ENCODE results near the gene GRM8.
"Not testable (repeated sequence)": the region's sequence is repeated elsewhere in the genome, so short reads cannot be mapped to it uniquely, and the experiment has no call there.

The GRM8 gene

DNA sequence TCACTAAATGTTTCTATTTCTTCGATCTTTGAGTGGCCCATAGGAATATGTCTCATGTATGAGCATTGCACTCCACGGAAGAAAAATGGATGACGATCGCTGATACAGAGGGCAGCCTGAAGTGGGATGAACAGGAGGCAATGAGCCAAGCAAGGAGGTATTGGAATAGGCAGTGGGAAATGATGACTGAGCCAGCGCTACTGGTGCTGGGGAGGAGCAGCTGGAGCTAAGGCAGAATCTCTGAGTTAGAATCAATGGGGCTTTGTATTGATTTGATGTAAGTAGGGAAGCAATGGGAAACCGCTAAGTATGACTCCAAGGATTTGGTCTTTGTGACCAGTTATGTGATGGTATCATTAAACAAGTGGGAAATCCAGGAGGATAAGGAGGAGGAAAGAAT, 345.1 kb downstream of the GRM8 start:
- not testable (repeated sequence) for DNase-seq

DNA sequence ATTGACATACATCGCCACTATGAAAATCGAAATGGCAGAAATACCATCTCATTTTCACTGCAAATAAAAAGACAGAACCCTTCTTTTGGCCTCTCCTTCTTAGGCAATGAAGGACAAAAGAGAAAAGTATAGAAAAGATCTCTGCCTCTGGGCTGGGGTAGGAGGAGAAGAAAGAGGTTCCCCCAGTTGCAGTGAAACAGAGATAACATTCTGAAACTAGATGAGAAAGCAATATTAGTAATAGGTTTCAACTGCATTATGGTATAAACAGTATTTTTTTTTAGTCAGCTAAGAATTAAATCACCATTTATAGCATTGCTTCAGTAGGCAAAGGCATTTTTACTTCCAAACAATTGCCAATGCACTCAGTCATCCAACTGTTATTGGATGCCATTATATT, 347.5 kb downstream of the GRM8 start:
- not testable (repeated sequence) for DNase-seq

DNA sequence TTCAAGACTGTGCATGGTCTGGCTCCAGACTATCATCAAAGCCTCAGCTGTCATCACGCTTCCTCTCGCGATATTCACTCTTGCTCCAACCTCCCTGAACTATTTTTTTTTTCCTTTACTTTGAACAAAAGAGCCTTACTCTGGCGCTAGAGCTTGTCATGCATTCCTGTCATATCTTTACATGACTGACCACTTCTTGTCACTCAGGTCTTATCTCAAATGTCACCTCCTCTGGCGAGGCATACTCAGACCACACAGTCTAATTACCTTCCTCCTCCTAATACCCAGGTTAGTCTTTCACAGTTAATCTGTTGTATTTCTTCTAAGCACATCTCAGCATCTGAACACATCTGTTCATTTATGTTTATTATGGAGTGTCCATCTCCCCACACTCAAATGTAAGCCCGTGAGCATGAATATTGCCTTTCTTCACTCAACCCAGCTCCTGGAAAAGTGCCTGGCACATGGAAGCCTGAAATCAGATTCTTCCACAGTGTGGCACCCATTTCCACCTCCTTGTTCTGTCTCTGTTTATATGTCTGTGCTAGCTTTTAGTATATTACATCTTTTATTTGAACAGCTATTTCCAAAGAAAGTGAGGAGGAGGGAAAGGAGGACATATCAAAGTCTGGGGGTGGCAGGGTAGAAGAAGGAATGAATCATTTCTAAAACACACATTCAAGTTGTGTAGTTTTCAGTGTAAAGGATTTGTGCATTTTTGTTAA, 351.5 kb downstream of the GRM8 start:
- DNase-seq = not testable (repeated sequence)

DNA sequence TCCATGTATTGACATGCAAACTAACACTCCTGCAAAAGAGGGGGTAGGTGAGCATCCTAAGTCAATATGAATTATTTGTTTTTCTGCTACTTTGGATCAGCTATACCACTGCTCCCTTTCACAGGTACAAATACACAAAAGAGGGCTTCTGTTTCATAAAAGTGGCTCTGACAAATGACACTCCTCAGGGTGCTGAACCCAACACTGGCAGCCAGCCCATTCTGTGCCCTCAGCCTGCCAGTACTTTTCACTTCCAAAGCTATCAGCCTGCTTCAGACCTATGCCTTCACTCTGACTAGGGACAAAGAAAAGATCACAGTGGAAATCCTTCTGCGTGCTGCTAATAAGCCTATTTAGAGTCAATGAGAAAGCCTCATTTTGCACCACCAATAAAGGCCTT, 364.8 kb downstream of the GRM8 start:
- DNase-seq = not testable (repeated sequence)

DNA sequence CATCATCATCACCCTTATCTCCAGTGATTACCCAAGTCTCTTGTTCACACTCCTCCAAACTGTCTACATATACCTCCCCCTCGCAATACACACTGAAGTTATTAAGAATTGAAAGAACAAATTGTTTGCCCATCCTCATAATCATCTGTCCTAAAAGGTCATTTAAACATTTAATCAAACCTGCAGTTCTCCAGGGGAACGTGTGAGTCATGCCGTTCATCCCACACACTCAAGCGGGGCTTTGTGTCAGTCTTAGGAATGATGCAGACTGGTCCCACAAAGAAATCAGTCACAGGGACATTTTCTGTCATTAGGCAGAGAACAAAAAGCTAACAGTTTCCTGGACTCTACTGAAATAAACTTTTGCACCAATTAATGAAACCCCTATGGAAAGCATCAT, 365.2 kb downstream of the GRM8 start:
- not testable (repeated sequence) for DNase-seq

DNA sequence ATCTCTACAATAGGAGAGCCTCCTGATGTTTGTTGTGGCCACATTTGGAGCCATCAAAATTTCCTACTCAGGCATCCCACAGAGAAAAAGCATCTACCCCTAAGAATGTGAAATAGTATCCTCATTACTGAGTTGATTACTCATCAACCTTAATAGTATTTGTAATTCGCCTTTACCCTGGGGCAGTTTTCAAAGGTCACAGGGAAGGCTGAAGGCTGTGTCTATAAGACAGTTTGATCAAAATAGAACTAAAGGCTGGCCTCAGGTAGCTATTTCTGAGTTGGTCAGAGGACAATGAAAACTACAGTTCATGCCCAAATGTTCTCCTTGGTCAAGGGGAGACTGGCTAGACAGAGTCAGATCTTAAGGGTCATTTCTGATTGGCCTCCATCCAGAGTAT, 370.0 kb downstream of the GRM8 start:
- not testable (repeated sequence) for DNase-seq

DNA sequence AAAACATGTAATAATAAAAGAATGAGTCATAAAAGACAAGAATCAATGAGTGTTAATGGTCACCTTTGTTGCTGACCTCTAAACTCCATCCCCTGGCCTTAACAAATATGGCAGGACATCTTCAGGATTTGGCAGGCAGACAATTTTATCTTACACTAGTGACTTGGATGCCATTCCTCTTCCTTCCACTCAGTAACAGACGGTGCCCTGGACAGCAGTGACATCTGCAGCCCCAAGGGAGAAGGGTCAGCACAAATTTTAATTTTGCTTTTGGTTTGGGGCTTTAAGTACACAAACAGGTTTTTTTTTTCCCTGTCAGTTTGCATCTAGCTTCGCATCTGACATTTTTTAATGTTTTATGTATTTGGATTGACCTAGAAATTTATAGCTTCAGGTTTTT, 370.8 kb downstream of the GRM8 start:
- DNase-seq = not testable (repeated sequence)

DNA sequence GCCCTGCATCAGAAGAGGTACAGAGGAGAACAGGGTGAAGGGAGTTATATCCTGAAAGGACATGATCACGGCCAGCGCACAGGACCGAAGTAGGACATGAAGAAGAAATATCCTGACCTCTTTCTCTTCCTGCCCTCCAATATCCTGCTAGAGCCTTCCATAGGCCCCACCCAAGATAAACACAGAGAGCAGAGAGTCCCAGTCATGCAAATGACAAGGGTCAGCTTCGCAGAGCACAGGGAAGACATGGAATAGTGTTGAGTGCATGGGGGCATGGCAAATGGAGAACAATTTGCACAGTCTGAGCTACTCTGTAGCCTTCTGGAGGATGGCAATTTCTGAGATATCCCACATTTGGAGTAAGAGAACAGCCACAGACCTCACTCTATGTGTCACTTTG, 371.4 kb downstream of the GRM8 start:
- no peak for DNase-seq

DNA sequence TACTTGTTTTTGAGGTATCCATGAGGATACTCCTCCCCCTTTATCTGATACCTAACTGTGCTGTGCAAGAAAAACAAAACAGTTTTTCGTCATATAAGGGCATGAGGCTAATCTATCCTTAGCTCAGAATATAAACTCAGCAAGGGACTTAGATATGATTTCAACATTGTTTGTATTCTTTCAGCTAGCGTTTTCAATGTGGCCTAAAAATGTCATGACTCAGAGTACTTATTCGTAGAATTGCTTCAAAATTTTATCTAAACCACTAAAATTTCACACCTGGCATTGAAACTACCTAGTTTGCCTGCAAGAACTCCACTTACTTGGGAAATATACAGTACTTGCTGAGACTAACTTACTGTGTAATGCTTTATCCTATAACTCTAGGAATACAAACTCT, 376.2 kb downstream of the GRM8 start:
- DNase-seq = not testable (repeated sequence)

DNA sequence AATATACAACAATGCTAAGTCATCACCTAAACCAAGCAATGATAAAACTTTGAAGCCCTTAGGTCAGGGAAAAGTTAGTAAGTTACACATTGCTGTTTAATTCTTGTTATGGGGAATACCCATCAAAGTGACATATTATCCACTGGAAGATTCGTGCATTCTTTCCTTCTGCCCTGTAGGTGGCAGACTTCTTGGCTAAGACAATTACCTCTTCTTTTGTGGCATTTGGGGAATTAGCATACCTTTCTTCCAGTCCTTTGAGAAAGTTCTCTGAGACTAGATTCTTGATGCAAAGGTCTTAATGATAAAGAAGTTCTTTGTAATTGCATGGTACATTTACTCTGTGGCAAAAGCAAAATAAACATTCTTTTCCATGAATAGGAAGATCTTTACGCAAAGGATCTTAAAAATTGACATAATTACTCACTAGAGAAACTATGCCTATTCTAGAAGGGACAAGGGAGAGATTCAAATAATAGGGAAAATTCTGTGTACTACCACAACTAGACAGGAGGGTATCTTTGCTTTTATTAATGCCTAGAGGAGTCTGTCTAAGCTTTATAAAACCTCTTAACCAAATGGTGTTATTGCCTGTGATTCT, 395.9 kb downstream of the GRM8 start:
- DNase-seq = peak; percentile 22 to 37

DNA sequence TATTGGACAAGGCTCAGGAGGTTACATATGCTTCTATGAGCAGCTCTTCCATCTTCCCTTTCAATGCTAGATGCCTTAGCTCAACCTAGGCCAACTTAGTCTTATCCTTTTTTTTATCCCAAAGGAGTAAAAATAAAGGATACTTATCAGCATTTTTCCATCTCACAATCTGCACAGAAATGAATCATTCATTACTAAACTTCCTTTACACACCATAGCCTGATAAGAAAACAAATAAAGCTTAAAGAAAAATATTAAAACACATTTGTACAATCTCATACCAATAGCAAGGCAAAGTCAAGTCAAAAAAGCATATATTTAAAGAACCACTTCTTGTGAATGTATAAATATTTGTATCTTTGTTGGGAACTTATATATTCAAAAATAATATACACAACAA, 407.4 kb downstream of the GRM8 start:
- DNase-seq = no peak

DNA sequence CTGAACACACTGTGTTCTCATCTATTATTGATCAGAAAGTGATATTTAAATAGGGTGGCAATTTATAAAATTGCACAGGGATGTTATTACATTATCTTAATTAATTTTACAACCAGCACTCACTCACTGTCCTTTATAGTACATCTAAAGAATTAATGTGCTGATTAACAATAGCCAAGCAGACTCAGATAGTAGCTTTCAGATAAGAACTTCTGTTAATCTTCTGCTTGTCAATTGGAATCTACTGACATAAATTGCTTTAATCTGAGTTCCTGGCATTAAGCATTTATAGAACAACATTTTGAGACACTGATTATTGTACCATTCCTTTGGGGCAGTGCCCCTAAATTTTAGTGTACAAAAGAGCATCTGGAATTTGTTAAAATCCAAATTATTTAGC, 408.9 kb downstream of the GRM8 start:
- no peak for DNase-seq

DNA sequence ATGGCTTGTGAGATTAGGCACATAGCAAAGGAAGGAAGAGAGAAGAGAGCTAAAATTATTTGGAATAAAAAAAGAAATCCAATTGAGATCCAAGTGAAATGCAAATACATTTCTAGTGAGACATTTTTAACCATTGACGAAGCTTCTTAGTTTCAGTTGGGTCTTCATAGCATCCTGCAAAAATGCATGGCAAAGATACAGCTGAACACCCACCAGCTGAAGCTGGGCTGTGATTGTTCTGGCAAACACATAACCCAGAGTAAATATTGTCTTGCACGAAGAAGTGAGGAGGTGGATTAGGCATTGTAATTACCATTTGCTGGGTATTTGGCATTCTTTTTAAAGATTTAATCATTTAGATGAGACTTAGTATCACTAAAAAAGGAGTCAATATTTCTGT, 409.4 kb downstream of the GRM8 start:
- no peak for DNase-seq

DNA sequence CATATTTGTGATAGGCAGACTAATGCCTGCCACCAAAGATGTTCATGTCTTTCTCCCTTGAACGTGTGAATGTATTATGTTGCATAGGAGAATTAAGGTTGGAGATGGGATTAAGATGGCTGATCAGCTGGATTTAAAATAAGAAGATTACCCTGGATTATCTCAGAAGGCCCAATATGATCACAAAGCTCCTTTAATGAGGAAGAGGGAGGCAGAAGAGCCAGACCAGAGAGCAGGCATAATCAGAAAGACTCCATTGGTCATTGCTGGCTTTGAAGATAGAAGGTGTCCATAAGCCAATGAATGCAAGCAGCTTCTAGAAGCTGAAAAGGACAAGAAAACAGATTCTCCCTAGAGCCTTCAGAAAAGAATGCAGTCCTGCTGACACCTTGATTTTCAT, 410.3 kb downstream of the GRM8 start:
- DNase-seq = no peak

DNA sequence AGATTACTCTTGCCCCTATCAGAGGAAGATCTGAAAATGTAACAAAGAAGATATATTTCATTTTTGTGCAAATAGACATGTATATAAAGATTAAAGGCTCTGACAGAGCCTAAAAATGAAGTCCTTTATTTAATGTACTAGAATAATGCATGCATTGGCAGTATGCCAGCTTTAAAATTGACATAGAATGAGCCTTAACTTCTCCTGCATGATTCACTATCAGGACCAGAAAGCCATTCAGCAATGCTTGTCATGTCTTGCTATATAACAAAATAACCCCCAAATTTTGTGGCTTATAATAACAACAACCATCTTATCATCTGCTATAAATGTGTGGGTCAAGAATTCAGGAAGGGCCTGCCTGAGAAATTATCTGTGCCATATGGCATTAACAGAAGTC, 411.9 kb downstream of the GRM8 start:
- DNase-seq = no peak

DNA sequence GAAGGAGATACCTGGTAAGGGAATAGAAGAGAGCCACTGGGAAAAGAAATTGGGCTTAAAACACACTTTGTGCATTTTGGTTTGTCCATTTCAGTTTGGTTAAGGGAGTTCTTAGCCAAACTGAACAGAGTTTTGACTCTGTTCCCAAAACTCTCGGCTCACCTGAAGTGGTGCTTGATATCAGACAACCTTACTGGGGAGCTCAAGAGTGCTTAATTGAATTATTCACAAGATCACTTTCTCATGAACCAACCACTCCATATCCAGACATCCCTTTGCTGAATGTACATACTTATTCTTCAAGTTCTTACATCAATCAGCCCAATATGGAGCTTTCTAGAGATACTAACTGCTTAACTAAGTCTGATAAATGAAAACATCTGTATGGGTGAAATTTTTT, 413.1 kb downstream of the GRM8 start:
- no peak for DNase-seq

DNA sequence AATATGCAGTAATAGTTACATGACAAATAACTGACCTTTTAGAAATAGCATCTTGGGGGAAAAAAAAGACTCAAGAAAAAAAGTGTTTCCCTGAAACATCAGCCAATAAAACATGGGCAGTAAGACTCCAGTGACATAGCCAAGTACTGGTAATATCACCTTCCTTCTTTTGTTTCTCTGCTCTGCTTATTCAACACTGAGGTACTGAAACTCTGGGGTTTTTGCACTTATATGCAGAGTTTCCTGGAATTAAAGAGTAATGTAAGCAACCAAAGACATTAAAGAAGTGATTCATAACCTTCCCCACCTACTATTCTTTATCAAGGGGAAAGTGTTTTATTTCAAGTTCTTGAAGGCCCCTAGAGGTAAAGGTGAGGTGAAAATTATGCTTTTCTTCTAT, 414.5 kb downstream of the GRM8 start:
- DNase-seq = no peak

DNA sequence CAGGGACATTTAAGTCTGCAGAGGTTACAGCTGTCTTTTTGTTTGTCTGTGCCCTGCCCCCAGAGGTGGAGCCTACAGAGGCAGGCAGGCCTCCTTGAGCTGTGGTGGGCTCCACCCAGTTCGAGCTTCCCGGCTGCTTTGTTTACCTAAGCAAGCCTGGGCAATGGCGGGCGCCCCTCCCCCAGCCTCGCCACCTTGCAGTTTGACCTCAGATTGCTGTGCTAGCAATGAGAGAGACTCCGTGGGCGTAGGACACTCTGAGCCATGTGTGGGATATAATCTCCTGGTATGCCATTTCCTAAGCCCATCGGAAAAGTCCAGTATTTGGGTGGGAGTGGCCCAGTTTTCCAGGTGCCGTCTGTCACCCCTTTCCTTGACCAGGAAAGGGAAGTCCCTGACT, 421.5 kb downstream of the GRM8 start:
- not testable (repeated sequence) for DNase-seq

DNA sequence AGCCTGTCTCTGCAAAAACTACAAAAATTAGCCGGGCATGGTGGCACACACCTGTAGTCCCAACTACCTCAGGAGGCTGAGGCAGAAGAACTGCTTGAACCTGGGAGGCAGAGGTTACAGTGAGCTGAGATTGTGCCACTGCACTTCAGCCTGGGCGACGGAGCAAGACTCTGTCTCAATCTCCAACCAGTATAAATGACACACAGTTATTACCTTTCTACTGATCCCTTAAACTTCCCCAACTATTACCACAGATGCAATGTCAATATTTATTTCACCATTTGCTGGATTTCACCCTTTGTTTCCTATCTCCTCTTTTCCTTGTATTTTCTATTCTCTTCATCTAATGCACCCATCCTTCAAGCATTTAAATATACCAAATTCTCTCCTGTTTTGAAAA, 431.8 kb downstream of the GRM8 start:
- DNase-seq = no peak

DNA sequence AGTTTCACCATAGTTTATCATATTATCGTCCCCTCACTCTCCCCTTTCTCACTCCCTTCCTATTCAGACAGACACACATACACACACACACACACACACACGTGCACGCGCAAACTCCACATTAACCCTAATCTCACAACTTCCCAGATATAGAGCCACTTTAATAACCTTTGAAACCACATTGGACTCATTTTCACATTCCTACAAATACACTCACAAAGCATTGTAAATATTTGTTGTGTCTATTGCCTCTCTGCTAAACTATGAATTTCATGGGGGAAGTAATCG, 433.6 kb downstream of the GRM8 start:
- no peak for DNase-seq

DNA sequence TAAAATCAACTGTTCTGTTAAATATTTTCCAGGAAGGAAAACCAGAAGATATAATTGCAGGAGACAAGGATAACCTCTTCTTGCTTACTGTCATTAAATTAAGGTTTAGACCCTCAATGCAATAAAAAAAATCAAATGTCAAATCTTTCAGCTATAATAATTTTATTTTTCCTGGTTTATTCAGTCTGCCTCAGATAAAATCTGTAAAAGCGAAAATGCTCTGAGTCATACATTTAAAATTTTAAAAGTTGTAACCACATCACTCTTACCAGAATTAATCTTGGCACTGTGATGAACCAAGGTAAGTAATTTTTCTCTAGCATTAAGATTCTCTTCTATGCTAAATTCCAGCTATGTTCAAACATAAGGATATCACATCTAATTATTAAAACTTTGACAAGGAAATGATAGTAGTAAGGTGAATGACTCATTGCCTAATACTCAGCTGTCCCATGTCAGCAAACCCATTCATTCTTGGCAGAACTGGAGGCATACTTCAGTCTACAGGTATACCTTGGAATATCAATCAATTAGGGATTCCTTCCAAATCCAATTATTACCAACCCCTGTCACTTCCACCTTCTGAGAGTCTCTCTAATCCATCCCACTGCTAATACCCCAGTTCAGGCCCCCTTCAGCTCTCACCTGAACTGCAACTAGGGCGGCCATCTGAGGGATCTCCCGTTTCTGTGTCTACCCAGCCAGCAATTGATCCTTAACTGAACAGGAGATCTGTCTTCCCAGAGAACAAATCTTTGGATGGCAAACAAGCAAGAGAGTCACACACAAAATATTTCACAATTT, 434.1 kb downstream of the GRM8 start:
- no peak for DNase-seq

DNA sequence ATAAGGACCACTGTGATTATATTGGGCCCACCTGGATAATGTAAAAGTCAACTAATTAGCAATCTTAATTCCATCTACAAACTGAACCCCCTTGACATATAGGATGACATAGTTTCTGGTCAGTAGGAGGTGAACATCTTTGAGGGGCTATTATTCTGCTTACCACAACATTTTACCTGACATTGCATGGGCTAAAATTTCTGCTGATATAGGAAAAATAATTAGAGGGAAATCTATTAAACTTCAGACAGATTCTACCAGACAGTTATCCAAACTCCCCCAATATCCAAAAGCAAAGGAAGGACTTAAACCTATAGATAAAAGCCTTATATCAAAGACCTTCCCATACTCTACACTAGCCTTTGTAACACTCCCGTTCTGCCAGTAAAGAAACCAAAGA, 443.6 kb downstream of the GRM8 start:
- DNase-seq = no peak

DNA sequence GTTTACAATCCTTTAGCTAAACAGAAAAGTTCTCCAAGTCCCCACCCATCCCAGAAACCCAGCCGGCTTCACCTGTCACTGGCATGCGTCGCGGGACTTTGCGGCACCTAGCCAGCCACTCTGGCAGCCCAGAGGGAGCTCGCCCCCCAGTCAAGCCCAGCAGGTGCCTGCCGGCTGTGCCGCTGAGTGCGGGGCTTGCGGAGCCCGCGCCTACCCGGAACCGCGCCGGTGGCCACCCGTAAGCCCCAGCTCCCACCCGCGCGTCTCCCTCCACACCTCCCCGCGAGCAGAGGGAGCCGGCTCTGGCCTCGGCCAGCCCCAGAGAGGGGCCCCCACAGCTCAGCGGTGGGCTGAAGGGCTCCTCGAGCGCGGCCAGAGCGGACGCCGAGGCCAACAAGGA, 446.1 kb downstream of the GRM8 start:
- DNase-seq = no peak

DNA sequence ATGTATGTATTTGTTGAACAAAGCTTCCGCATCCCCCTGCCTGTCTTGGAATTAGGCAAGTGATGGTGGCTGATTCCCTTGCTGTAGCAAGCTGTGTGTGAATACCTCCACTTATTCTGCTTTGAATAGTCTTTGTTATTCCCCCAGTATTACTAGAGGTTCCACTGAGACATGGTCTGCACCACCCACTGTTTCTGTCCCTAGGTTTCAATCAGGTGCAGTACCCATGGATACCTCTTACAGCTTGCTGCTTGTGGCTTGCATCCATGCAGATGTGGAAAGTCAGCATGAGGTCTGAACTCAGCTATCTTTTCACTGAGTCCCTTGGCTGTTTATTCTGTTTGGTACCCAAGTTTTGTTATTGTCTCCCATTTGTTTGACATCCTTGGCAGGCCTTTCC, 447.4 kb downstream of the GRM8 start:
- no peak for DNase-seq

All from AML-193 (cell line).